CD4-positive, alpha-beta T cell (primary cell): Measurements from ENCODE around the gene ATXN1. TPM values are rescaled to one million over a fixed set of nuclear protein-coding genes. Genes with fewer than 3 reads are reported as not detected.

Source experiments
- ATAC-seq: fragments of 200-7000 bp; cut with Tn5 transposase; one replicate; pipeline ENCODE4 v1.10.0; 2022; ENCODE audit warnings: mild to moderate bottlenecking; ENCODE audit not compliant: poor library complexity
- CTCF ChIA-PET: fragments of 350-600 bp; sonication (Branson Sonifier 250); formaldehyde crosslinking; loops from one replicate; lab custom pipeline; 2021; ENCODE audit warnings: antibody characterized with exemption, inconsistent platforms; lab: Charles Lee
- POLR2A ChIA-PET: fragments of 350-600 bp; sonication (Branson Sonifier 250); formaldehyde crosslinking; loops from one replicate; lab custom pipeline; 2021; ENCODE audit warnings: antibody characterized with exemption, inconsistent platforms; lab: Charles Lee
- DNase-seq, 14 experiments: peaks; one replicate each; pipeline ENCODE4 v3.0.0-alpha.2; 2013 to 2020; ENCODE audit warnings: mixed read lengths in 2 of 14
- H3K27ac ChIP-seq, 2 donors: one replicate each; pipeline versions ENCODE4 v1.5.1 to v1.7.0; 2013; ENCODE audit warnings: low read length in 2 of 2, low read depth in 1 of 2, mild to moderate bottlenecking in 1 of 2
- H3K27me3 ChIP-seq, 2 experiments: 1 replicate in 1 of 2; 2 replicates in 1 of 2; pipeline versions ENCODE4 v1.6.1 to v1.7.0; 2013; ENCODE audit warnings: low read length in 2 of 2, control low read depth in 1 of 2, mild to moderate bottlenecking in 1 of 2, moderate library complexity in 1 of 2; ENCODE audit not compliant: insufficient read depth in 2 of 2, control insufficient read depth in 1 of 2
- H3K36me3 ChIP-seq: one replicate; pipeline ENCODE4 v1.6.1; 2013; ENCODE audit warnings: low read length, control low read depth; ENCODE audit not compliant: insufficient read depth
- H3K4me1 ChIP-seq: one replicate; pipeline ENCODE4 v1.6.1; 2013; ENCODE audit warnings: low read length, control low read depth; ENCODE audit not compliant: insufficient read depth
- H3K4me3 ChIP-seq: one replicate; pipeline ENCODE4 v1.5.1; 2013; ENCODE audit warnings: mild to moderate bottlenecking, low read length, moderate library complexity
- H3K9me3 ChIP-seq, 2 experiments: 1 replicate in 1 of 2; 2 replicates in 1 of 2; pipeline versions ENCODE4 v1.6.1 to v1.7.0; 2013; ENCODE audit warnings: low read length in 2 of 2, mild to moderate bottlenecking in 2 of 2, control low read depth in 1 of 2, moderate library complexity in 1 of 2; ENCODE audit not compliant: control insufficient read depth in 1 of 2, insufficient read depth in 1 of 2
- H3K27ac Mint-ChIP-seq: one replicate; pipeline ENCODE4 v1.8.0; 2020; ENCODE audit warnings: mixed read lengths
- H3K27me3 Mint-ChIP-seq: one replicate; pipeline ENCODE4 v1.8.0; 2021; ENCODE audit warnings: mixed read lengths
- H3K36me3 Mint-ChIP-seq: one replicate; pipeline ENCODE4 v1.8.0; 2021; ENCODE audit warnings: low read depth, mixed read lengths
- H3K4me1 Mint-ChIP-seq: one replicate; pipeline ENCODE4 v1.8.0; 2021; ENCODE audit warnings: low read depth, mixed read lengths
- H3K4me3 Mint-ChIP-seq: one replicate; pipeline ENCODE4 v1.8.0; 2020; ENCODE audit warnings: mild to moderate bottlenecking, mixed read lengths
- H3K9me3 Mint-ChIP-seq: one replicate; pipeline ENCODE4 v1.8.0; 2020; ENCODE audit warnings: mixed read lengths
- CTCF ChIP-seq: fragments of 200-600 bp; IDR thresholded peaks from one replicate; pipeline ENCODE4 v1.8.0; 2022; ENCODE audit warnings: antibody characterized with exemption, mild to moderate bottlenecking
- intact Hi-C, 2 experiments: fragments of 100-400 bp; cut with DNase I in 1 of 2; cut with micrococcal nuclease in 1 of 2; formaldehyde crosslinking; loops; one replicate each; pipeline versions ENCODE4 v1.15.1 to v1.9.0; 2023 to 2025; cut with DNase I, micrococcal nuclease
- total RNA-seq, 174 experiments: library from RNA in 2 of 174; stranded (reverse) in 2 of 174; gene quantifications; one replicate each; pipeline ENCODE4 v1.2.3 and lab custom pipeline; 2021 to 2026

The ATXN1 gene
- total RNA-seq, 2 experiments from 2014 or later: 74.2 to 76.7 TPM

GRCh38 chr6:16511723-16512489 lies 249.4 kb downstream of the ATXN1 start:
- no peaks in the 10 kb centered on the region for H3K36me3 Mint-ChIP-seq
- TF ChIP-seq CTCF: no peak
- H3K9me3 Mint-ChIP-seq: no peaks in the 10 kb centered on the region
- no peaks in the 10 kb centered on the region for H3K27me3 Mint-ChIP-seq
- no peak overlapping the region for H3K4me3 ChIP-seq
- peaks cover 3% of the 10 kb centered on the region for H3K36me3 ChIP-seq
- H3K4me1 ChIP-seq: peaks cover 21% of the 10 kb centered on the region
- ChIA-PET POLR2A (interaction anchor here (0.9 to 1.7 kb wide), 6 partner anchors 27 to 251 kb away, joined by 4 to 7 read pairs (median 4); partner anchors contain the start of gene ATXN1), CTCF (interaction anchor here (0.9 to 2.8 kb wide), 12 partner anchors 10 to 250 kb away, joined by 3 to 11 read pairs (median 4); partner anchors contain the start of gene ATXN1)
- peak overlapping the region in 1 of 2 donors; percentile 1 for H3K27ac ChIP-seq
- ATAC-seq: peak; percentile 71
- DNase-seq: peak in 9 of 14 experiments; percentile 19 to 63 (median 33)
- H3K4me3 Mint-ChIP-seq: no peak overlapping the region
- no peaks in the 10 kb centered on the region for H3K27me3 ChIP-seq
- H3K27ac Mint-ChIP-seq: peak overlapping the region; percentile 73
- no peaks in the 10 kb centered on the region for H3K9me3 ChIP-seq
- peaks cover 39% of the 10 kb centered on the region for H3K4me1 Mint-ChIP-seq
- intact Hi-C loops: loop anchor here (2.0 to 5.0 kb wide), 6 partner anchors 40 to 455 kb away; partner anchors contain the start of gene ATXN1 (in 1 of the 2)

- intact Hi-C loops: loop anchor here (2.0 to 5.0 kb wide), 6 partner anchors 39 to 456 kb away; partner anchors contain the start of gene ATXN1 (in 1 of the 2)
- TF ChIP-seq CTCF: peak; percentile 62
Observed at GRCh38 chr6:16511040-16511660, 250.1 kb downstream of the ATXN1 start.

GRCh38 chr6:16510245-16510644 lies 251.0 kb downstream of the ATXN1 start:
- Mint-ChIP-seq H3K4me1 (peaks cover 40% of the 10 kb centered on the region), H3K27ac (no peak overlapping the region), H3K27me3 (no peaks in the 10 kb centered on the region), H3K9me3 (no peaks in the 10 kb centered on the region), H3K36me3 (no peaks in the 10 kb centered on the region), H3K4me3 (no peak overlapping the region)
- no peaks in the 10 kb centered on the region for H3K9me3 ChIP-seq
- H3K36me3 ChIP-seq: peaks cover under 1% of the 10 kb centered on the region
- H3K4me3 ChIP-seq: no peak overlapping the region
- H3K27ac ChIP-seq: no peak overlapping the region
- peaks cover 21% of the 10 kb centered on the region for H3K4me1 ChIP-seq
- intact Hi-C loops: loop anchor here (2.0 to 5.0 kb wide), 6 partner anchors 38 to 457 kb away; partner anchors contain the start of gene ATXN1 (in 1 of the 2)
- DNase-seq (no peak), ATAC-seq (no peak)
- H3K27me3 ChIP-seq: no peaks in the 10 kb centered on the region
- CTCF ChIA-PET: interaction anchor here (0.6 to 1.8 kb wide), 11 partner anchors 12 to 253 kb away, joined by 3 to 9 read pairs (median 3); partner anchors contain the start of gene ATXN1
- POLR2A ChIA-PET: interaction anchor here (1.7 kb wide), 1 partner anchor 253 kb away, joined by 6 read pairs; no protein-coding TSS in a partner anchor
- TF ChIP-seq CTCF: no peak

More at GRCh38 chr6:16511040-16511660, 250.1 kb downstream of the ATXN1 start:
- no peaks in the 10 kb centered on the region for H3K27me3 ChIP-seq
- ChIA-PET CTCF (interaction anchor here (0.6 to 2.1 kb wide), 21 partner anchors 11 to 261 kb away, joined by 3 to 9 read pairs (median 3); partner anchors contain the start of gene ATXN1), POLR2A (interaction anchor here (1.7 kb wide), 2 partner anchors 250 to 252 kb away, joined by 6 to 7 read pairs; partner anchors contain the start of gene ATXN1)
- peaks cover 21% of the 10 kb centered on the region for H3K4me1 ChIP-seq
- Mint-ChIP-seq H3K4me3 (no peak overlapping the region), H3K27ac (no peak overlapping the region), H3K27me3 (no peaks in the 10 kb centered on the region), H3K9me3 (no peaks in the 10 kb centered on the region), H3K4me1 (peaks cover 39% of the 10 kb centered on the region), H3K36me3 (no peaks in the 10 kb centered on the region)
- no peak overlapping the region for H3K4me3 ChIP-seq
- DNase-seq: peak in 4 of 14 experiments; percentile 23 to 60 (median 51)
- H3K27ac ChIP-seq: no peak overlapping the region
- ATAC-seq: peak; percentile 45
- peaks cover 3% of the 10 kb centered on the region for H3K36me3 ChIP-seq
- H3K9me3 ChIP-seq: no peaks in the 10 kb centered on the region
